T-helper 2 cell treated with Interferon-gamma antibody and Interleukin-4, amounts not matched to agents 100 ng/mL and 5 ng/mL, for 36 hours (primary cell): Measurements from ENCODE around the gene KIAA1143. TPM values are rescaled to one million over a fixed set of nuclear protein-coding genes. Genes with fewer than 3 reads are reported as not detected.

ENCODE experiments used
- total RNA-seq: library from RNA; stranded (reverse); gene quantifications from 2 replicates; pipeline ENCODE4 v1.2.3, GENCODE V29; 2022

Gene KIAA1143
- total RNA-seq, 1 donor from 2014 or later, result 33.1 TPM

Other genes with a start within 250 kb of the KIAA1143 start
- 0.61 and 0.64 TPM in 2 replicates for gene ZKSCAN7, start 206.4 kb downstream of the KIAA1143 start, total RNA-seq
- gene ZNF660, start 176.7 kb downstream of the KIAA1143 start, total RNA-seq, result 0.11 and 0.14 TPM in 2 replicates
- 12.1 and 12.7 TPM in 2 replicates for gene ZNF197, start 136.6 kb downstream of the KIAA1143 start, total RNA-seq
- 2.8 and 4.0 TPM in 2 replicates for gene ZNF35, start 112.9 kb downstream of the KIAA1143 start, total RNA-seq
- 0.59 and 0.68 TPM in 2 replicates for gene ZNF502, start 49.0 kb downstream of the KIAA1143 start, total RNA-seq
- gene ZNF501, start 32.0 kb downstream of the KIAA1143 start, total RNA-seq, result 1.8 and 1.9 TPM in 2 replicates
- gene KIF15, start 175 bp upstream of the KIAA1143 start, total RNA-seq, result 43.3 and 44.8 TPM in 2 replicates
- gene TMEM42, start 100.3 kb upstream of the KIAA1143 start, total RNA-seq, result 9.3 and 9.4 TPM in 2 replicates
- gene TGM4, start 113.0 kb upstream of the KIAA1143 start, total RNA-seq, result not detected in 2 replicates
- gene ZDHHC3, start 214.6 kb upstream of the KIAA1143 start, total RNA-seq, result 51.8 and 52.6 TPM in 2 replicates
- gene EXOSC7, start 214.6 kb upstream of the KIAA1143 start, total RNA-seq, result 54.6 and 57.5 TPM in 2 replicates